Measurements from ENCODE around the gene ANKS6.
A peak's percentile ranks its signal among the peaks of the same experiment; 100 is the strongest.

ANKS6 gene

DNA sequence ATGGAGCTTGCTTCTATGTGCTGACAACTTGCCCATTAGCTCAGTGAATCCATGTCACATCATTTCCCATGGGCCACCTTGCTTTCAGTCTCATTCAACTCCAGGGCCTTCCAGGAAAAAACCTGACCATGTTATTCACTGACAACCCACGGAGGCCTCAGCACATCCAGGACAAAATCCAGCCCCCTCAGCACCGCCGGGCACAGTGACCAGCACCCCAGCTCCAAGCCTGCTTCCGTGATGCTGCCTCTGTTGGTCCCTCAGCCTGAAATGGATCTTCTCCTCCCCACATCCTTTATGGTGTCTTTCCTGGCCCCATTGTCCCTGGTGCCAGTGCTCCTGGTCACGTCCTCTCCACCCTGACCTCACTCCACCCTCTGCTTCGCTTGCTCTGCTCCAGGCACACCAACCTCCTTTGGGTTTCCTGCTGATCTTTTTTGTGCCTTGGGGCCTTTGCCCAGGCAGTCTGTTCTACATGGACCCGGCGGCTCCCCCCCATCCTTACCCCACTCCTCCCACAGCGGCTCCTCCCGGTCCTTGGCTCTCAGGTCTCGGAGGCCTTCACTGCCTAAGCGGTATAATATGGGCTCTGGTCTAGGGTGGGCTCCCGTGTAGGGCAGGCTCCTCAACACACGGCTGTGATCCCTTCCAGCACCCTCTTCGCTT lies 25.0 kb downstream of the ANKS6 start:
- no peak for DNase-seq

DNA sequence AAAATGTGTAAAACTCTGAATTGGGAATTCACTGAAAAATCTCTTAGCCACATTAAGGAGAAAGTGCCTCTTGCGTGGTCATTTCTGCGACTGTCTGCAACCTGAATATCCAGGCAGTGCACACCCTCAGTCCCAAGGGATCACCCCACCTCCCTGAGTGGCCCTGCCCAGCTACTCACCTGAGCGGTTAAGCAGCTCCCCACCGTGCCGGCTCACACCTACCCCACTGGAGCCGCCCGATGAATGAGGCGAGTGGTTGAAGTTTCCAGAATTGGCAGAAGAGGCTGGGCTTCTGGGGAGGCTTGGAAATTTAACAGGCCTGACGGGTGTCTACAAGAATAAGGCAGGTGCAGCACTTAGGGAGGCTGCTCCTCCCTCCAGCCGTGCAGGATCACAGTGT lies 25.6 kb downstream of the ANKS6 start:
- no peak for DNase-seq

DNA sequence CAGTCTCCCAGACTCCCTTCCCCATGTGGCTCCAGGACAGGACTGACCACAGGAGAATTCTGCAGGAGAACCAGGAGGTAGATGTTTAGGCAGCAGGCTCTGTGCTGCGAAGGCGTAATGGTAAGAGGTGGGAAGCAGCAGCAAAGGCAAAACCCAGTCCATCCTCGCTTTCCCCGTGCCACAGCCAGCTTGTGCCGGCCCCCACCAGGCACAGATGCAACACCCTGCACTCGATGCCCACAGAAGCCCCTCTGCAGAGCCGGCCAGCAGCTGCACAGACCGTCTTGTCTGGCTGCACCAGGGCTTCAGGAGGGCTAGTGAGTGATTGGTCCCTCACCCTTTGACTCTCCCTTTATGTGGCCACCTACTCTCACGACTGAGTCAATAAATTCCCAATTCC lies 28.0 kb downstream of the ANKS6 start:
- no peak for DNase-seq

DNA sequence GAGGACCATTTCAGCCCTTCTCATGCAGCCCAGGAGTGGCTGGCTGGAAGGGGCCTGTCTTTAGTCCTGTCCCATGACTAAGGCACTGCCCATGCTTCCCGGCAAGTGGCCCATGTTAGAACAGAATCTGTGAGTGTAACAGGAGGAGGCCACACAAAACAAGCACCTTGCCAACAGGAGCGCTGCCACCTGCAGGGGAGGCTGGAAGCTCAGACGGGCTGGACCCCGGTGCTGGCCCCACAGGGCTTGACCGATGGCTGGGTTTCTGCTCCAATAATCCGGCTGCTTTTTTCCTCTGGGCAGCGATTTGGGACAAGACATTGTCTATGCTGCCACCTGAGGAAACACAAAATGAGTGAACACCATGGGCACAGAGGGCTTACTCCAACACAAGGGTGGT lies 28.4 kb downstream of the ANKS6 start:
- no peak for DNase-seq

DNA sequence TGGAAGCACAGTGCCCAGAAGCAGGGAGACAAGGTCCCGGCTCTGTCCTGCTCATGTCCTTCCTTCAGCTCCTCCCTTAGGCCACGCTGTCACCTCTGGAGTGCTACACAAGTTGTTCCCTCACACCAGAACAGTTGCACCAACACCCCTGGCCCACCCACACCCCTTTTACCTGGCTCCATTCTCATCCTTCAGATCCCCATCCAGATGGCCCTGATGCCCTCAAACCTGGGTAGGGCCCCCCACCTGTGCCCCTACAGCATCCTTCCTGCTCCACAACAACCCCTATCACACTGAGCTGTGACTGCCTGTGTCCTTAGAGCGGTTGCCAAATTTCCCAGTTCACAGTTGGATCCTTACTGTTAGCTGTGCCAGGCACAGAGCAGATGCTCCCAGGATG lies 29.2 kb downstream of the ANKS6 start:
- DNase-seq = no peak

DNA sequence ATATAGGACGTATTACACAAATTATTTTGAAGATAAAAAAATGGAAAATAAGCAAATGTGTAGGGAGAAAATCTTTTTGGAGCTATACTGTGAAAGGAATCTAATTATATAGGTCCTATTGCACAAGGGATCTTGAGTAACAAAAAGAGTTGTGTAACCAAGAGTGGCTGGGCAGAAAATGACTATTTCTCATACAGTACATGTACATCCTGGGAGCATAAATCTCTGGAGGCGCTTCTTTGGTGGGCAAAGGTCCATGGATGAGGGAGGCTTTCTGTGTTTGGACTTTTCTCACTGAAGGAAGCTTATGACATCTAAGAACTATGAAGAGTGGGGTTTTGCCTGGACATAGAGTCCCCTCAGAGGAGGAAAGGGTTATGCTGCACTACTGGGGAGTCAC lies 29.8 kb downstream of the ANKS6 start:
- peak; percentile 56 to 84 (median 70) for DNase-seq

DNA sequence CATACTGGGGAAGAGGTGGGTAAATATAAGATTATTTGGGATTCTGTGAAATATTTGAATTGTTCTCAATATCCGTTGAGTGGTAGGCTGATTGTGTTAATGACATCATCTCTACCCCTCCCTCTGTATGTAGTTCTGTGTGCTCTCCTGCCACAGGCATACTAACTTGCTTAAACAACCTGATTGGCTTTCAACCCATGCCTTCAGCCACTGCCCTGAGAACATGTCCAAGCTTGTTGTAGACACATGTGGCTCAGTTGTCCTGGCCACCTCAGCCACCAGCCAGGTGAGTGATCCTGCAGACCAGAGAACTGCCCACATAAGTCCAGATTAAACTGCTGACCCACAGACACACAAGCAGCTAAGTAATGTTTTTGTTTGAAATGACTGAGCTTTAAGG lies 31.1 kb downstream of the ANKS6 start:
- no peak for DNase-seq

DNA sequence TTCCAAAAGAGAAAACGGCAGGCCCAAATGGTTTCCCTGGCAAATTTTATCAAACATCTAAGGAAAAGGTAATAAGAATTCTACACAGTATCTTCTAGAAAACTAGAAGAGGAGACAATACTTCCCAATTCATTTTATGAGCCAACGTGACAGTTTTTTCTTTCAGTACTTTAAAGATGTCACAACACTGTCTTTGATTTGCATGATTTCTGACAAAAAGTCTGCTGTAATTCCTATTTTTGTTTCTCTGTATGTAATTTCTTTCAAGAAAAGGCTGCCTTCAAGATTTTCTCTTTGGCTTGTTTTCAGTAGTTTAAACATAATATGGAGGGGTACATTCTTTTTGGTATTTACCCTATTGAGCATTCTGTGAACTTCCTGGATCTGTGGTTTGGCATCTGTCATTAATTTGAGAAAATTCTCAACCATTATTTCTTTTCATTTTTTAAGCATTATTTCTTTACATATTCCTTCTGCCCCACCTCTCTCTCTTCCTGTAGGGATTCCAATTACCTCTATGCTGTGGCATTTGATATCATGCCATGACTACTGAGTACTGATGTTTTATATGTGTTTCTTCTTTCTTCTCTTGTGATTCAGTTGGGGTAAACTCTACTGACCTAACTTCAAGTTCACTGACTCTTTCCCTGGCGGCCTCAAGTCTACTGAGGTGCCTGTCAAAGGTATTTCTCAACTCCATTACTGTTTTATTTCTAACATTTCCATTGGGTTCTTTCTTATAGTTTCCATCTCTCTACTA lies 32.2 kb downstream of the ANKS6 start:
- DNase-seq = peak in 1 of 4 experiments; percentile 18

DNA sequence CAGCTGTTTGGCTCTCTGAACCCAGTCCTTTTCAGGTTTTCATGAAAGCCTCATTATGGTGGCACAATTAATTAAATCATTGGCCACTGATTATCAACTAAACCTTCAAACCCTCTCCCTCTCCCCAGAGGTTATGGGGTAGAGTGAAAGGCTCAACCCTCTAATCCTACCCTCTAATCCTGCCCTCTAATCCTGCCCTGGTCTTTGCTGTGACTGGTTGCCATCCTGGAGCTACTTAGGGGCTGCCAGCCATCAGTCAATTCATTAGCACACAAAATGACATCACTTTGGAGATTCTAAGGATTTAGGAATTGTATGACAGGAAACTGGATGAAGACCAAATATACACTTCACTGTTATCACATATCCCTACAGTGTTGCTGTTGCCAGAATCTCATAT lies 36.1 kb downstream of the ANKS6 start:
- DNase-seq = no peak

DNA sequence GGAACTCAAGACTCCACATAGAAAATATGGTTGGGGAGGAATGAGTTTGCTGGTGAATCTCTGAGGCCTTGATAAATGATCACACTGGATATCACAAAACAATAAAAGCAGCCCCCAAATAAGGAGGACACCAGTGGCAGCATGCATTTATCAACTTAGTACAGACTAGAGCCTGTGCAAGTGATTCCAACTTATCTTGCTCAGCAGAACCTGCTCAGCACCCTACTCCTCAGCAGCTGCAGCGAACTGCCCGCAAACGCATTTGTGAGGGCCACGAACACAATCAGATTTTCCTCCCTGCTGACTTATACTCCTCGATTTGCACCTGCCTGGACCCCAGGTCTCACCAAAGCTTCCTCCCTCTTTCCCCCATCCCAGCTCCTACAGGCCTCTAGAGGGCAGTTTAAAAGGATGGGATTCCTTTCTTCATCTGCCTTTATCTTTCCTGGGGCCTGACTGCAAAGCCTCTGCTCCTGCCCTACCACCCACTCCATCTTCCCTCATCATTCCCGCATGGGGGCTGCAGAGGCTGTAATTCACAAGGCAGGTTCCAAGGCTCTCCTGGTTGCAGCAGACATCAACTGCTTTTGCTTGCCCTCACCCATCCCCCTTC lies 41.2 kb downstream of the ANKS6 start:
- DNase-seq = no peak

DNA sequence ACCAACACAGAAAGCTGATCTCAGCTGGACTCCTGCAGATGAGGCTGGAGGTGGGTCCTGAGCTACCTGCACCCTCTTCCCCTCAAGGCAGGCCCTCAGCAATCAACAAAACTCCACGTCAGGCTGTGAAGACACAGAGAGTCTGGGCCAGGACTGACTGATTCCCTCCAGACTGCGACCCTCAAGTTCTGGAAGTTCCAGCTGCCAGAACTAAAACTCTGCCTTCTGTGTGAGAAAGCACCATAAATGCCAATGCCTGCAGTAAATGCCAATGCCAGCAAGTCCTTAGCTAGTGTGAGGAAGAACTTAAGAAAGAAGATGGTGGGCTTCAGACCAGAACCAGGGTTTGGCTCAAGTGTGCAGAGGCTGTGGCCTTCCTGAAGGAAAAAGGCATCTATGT lies 45.1 kb downstream of the ANKS6 start:
- DNase-seq = no peak

DNA sequence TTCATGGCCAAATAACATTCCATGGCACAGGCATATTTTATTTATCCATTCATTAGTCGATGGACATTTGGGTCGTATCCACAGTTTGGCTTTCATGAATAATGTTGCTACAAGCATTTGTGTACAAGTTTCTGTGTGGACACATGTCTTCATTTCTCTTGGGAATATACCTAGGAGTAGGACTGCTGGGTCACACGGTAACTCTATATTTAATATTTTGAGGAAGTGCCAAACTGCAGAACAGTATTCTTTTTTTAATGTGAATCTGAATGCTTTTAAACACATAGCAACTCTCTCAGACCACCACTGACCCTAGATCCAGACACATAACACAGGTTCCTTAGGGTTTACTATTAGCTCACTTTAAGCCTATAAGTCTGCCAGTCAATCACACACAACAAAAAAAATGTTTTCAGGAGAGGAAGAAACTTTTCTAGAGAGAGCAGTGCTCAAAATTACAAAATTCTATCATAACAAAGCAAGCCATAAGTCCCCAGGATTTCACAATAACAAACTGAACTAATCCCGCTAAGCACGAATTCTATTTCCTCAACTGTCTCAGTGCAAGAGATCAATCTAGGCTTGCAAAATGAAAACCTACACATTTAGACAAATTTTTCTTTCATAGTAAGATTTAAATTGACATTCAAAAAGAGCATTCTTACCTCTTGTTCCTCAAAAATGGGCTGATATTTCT lies 45.8 kb downstream of the ANKS6 start:
- DNase-seq = peak; percentile 35 to 82 (median 64)

DNA sequence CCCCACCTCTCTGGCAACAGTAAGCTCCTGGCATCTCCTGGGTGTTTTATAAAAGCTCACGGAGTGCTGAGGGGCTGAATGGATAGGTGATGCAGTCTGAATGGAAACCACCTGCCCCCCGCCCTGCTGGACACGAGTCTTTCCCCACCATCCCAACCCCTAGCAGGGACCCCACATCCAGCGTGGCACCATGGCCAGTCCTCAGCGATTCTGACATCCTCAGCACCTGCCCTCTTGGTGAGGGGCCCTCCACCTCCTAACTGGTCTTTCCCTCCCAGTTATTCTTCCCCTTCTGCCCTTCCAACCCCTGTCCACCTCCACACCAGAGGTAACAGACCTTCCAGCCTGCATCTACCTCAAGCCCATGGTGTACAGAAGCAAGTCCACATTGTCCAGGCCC lies 48.9 kb downstream of the ANKS6 start:
- DNase-seq = no peak

DNA sequence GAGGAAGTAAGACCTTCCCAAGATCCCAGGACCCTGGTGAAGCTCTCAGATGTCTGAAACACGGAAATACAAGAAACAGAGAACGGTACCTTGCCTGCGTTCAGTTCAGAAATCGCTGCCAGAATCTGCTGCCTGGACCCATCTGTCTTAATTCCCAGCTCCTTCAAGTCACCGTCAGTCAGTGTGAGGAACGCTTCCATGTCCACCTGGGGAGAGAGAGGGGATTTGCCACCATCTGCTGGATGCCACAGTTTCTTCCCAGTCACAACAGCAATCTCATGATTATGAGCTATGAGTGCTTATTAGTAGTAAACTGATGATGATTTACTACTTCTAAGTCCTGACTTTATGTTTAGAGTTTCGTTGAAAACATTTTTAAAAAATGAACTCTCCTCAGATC lies 50.9 kb downstream of the ANKS6 start:
- no peak for DNase-seq

DNA sequence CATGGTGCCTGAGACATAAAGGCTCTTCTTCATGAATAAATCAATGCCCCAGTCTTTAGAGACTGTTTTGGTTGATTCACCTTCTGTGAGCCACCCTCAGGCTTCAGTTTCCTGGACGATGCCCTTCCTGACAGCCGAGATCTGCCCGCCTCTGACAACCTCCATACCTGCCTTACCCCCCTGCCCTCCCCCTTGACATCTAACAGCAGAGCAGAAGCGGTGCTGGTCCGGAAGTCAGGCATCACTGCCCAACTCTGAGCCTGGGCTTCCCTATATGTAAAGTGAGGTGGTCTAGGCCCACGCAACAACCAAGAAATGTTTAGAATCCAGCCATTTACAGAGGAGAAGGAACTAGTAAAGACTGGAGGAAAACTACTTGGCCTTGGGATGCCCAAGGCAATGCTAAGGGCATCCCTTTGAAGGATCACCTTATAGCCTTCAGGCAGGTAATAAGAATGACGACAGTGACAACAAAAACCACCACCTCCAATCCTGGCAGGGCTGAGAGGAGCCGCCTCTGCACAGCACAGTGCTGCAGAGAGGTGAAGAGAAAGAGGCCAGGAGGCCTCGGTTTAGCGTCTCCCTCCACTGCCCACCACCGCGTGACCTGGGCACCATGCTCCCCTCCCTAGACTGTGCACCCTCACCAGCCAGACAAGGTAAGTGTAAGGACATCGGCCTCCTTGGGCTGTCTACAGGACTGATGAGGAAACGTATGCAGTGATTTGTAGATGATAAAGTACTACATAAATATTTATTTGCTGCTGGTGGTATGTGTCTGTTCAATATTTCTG lies 52.3 kb downstream of the ANKS6 start:
- no peak for DNase-seq

DNA sequence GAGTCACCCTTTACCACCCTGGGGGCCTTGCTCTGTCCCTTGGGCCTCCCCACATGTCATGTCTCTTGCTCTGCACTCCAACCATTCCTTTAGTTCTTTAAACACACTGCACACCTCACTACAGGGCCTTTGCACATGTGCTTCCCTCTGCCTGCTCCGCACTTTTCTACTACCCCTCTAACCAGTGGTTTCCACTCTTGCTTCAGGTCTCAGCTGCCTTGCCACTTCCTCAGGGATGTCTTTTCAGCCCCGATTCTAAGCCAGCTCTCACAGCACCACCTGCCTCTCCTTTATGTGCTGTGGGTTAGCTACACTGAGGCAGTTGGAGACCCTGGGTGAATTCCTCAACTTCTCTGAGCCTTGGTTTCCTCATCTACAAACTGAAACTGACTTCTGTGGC lies 53.0 kb downstream of the ANKS6 start:
- no peak for DNase-seq

DNA sequence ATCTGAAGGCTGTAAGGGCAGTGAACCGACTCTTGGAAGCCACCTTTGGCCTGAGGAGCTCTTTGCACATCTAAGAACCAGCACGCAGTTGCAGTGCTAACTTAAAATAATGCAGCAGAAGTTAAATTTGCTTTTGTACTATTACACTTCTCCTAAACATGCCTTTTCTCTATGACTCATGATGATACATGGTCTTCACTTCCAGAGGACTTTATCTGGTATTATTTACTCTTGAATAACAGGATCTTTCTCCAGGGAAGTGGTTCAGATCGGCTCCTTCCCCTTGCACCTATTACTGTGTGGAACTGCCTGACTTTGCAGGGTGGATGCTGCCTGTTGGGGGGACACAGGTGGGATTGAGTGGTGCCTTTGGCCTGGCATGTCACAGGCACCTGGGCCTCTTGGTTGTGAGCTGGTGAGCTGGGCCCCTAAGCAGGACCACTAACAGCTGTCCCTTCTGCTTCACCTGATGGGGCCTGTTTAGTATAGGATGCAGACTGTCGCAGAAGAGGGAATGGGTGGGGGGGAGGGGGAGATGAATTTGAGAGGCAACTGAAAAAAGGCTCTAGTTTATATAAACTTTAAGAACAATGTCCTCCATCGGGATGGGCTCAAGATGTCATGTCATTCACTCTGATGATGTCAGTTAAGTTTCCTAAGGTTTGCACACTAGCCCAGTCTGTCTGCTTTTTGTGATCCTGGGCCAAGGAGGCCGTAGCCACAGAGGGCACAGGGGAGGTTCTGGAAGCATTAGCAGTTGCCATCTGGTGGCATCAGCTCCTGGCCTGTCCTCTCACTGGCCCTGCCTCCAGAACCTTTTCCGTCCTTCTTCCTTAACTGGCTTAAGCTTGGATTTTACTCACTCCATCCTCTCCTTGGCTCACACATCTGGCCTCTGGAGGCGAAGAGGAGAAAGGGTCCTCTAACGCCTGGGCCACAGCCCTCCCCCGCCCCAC lies 53.8 kb downstream of the ANKS6 start:
- no peak for DNase-seq

DNA sequence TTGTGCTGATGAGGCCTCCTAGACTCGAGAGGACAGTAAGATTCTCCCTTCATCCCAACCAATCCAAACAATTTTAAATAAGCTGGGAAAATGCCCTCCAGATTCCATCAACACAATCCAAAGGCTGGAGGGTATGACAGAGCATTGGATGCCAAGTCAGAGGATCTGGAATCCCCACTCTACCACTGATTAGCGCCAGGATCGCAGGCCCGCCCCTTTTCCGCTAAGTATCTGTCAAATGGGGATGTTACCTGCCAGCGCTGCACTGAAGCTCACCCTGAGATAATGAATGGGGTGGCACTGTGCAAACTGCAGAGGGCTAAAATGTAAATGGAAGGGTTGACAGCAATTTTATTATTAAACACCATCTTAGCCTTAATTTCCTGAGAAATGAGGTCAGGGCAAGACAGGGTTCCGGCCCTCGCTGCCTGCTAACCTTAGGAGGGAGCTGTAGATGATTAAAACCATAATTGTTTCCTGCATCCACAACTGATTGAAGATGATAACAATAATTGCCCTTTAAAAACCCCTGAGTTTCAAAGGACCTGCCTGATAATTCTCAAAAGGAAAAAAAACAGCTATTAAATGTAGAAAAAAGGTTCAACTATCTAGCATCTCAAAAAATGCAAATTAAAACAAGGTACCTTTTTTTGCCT lies 56.0 kb downstream of the ANKS6 start:
- DNase-seq = no peak

DNA sequence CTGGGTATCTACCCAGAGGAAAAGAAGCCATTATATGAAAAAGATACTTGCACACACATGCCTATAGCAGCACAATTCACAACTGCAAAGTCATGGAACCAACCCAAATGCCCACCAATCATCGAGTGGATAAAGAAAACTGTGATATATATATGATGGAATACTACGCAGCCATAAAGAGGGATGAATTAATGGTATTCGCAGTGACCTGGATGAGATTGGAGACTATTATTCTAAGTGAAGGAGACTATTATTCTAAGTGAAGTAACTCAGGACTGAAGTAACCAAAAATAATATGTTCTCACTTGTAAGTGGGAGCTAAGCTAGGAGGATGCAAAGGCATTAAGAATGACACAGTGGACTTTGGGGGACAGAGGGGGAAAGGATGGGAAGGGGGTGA lies 57.6 kb downstream of the ANKS6 start:
- no peak for DNase-seq

DNA sequence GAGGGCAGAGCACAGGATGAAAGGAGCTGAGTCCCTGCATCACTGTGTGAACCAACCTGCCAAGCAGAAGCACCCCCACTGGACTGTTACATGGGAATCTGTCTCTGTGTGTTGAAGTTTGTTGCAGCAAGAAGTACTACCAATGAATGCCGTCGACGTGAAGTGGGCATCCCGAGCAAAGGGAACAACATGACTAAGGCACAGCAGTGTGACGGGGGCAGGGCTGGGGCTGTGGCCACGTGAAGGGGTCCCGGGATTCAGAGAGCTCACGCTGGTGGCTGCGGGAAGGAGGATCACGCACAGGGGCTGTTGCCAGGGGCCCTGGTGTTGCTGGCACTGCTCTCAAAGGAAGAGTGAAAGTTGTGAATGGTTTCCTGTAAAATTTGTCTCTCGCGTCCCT lies 60.1 kb downstream of the ANKS6 start:
- no peak for DNase-seq

DNA sequence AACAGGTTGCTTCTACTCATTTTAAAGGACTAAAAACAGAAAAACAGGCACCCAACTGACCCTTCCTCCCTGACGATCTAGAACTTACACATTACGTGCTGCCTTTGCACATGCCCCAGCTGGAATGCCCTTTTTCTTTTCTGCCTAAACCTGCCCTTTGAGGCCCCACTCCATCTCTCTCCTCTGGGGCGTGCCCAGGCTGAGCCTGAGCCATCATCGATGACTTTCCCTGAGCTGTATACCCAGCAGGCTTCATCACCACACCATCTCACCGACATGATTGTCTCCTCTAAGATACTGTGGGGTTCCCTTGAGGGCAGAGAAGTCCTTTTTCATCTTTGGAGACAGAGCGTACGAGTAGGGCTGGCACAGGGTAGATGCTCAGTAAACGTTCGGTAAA lies 63.6 kb downstream of the ANKS6 start:
- DNase-seq = no peak
